Measurements from ENCODE around the gene ACOX1.
"Not testable (repeated sequence)": the region's sequence is repeated elsewhere in the genome, so short reads cannot be mapped to it uniquely, and the experiment has no call there.

Gene ACOX1

DNA sequence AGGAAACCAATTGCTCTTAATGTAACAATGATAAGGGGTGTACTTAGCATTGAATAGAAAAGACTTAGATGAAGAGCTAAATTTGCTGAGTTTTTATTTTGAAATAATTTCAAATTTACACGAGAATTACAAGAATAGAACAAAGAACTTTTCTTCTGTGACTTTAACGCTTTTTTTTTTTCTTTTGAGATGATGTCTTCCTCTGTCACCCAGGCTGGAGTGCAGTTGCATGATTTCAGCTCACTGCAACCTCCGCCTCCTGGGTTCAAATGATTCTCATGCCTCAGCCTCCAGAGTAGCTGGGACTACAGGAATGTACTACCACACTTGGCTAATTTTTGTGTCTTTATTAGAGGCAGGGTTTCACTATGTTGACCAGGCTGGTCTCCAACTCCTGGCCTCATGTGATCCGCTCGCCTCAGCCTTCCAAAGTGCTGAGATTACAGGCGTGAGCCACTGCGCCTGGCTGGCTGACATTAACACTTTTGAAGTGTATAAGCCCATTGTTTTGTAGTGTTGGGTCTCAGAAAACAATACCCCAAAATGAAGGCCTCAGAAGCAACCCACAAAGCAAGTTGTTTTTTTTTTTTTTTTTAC, 2.2 kb upstream of the ACOX1 start:
- no peak overlapping the region for H3K4me3 ChIP-seq (ENCODE audit: low read length)
- DNase-seq (ENCODE audit: low read depth) = peak; percentile 52
- TF ChIP-seq, protein P1, sequence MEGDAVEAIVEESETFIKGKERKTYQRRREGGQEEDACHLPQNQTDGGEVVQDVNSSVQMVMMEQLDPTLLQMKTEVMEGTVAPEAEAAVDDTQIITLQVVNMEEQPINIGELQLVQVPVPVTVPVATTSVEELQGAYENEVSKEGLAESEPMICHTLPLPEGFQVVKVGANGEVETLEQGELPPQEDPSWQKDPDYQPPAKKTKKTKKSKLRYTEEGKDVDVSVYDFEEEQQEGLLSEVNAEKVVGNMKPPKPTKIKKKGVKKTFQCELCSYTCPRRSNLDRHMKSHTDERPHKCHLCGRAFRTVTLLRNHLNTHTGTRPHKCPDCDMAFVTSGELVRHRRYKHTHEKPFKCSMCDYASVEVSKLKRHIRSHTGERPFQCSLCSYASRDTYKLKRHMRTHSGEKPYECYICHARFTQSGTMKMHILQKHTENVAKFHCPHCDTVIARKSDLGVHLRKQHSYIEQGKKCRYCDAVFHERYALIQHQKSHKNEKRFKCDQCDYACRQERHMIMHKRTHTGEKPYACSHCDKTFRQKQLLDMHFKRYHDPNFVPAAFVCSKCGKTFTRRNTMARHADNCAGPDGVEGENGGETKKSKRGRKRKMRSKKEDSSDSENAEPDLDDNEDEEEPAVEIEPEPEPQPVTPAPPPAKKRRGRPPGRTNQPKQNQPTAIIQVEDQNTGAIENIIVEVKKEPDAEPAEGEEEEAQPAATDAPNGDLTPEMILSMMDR (conservative IDR thresholded peaks at IDR 0.05; ENCODE audit: low read length) = no peak

DNA sequence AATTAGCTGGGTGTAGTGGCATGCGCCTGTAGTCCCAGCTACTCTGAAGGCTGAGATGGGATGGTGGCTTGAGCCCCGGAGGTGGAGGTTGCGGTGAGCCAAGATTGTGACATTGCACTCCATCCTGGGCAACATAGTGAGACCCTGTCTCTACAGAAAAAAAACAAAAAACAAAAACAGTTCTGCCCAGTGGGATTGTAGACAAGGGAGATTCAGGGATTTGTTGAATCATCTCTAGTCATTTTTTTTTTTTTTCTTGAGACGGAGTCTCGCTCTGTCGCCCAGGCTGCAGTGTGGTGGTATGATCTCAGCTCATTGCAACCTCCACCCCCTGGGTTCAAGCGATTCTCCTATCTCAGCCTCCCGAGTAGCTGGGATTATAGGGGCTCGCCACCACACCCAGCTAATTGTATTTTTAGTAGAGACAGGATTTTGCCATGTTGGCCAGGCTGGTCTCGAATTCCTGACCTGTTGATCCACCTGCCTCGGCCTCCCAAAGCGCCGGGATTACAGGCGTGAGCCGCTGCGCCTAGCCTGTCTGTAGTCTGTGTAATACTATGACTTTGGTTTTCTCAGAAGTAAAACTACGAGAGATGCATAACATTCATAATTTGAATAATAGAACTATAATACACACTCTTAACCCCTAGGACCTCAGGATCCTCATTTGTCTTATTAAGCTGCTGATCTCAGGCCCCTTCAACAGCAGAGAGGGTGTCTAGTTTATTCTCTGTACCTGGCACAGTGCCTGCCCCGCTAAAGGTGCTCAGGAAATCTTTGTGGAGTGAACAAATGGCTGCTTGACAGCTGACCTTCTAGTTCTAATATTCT, 1.4 kb upstream of the ACOX1 start:
- TF ChIP-seq, protein P1 (conservative IDR thresholded peaks at IDR 0.05; ENCODE audit: low read length) = no peak
- H3K4me3 ChIP-seq (ENCODE audit: low read length) = peak overlapping the region; percentile 92
- peak; percentile 24 for DNase-seq (ENCODE audit: low read depth)

DNA sequence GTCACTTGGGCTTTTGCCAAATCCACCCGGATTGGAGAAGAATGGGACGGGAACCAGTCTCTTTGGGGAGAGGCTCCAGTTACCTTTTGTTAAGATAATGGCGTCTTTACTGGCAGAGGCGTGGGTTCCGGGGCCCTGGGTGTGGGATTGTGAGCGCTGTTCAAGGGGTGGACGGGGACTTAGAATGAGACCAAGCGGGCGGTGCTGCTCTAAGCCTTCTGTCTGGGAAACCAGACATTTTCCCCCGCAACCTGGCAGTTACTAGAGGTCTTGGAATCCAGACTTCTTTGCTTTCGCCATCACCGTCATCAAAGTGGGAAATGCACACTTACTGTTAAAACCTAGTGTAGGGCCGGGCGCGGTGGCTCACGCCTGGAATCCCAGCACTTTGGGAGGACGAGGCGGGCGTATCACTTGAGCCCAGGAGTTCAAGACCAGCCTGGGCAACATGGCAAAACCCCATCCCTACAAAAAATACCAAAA, 780 bp upstream of the ACOX1 start:
- peak; percentile 83 for DNase-seq (ENCODE audit: low read depth)
- TF ChIP-seq, protein P1 (conservative IDR thresholded peaks at IDR 0.05; ENCODE audit: low read length) = no peak
- peak overlapping the region; percentile 92 for H3K4me3 ChIP-seq (ENCODE audit: low read length)

DNA sequence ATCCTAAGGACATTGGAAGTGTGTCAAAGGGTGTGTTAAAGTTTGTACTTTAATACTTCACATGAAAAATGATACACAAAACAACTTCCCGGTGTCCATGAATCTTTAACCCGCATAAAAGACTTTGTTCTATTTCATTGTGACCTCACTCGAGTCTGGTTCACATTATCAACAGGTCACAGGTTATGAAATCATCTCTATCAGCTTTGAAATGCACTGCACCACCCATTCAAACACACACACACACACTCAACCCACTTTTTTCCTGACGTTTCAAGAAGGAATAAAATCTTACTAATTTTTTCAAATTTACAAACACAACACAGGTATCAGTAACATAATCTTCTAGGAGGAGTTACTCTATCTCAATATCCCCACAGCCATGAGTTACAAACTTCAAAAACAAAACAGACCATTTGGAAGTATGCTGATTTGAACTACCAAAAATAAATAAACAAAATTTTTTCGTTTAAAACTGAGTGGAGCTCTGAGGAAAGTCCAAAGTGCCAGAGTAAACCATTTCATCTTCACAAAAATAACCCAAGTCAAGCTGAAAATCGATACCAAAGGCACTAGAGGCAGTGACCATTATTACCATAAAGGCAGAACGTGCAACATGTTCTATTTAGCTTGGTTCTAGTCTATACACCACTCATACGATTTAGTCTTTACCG, 2.7 kb downstream of the ACOX1 start:
- H3K4me3 ChIP-seq (ENCODE audit: low read length) = peak overlapping the region; percentile 18
- TF ChIP-seq, protein P1 (conservative IDR thresholded peaks at IDR 0.05; ENCODE audit: low read length) = no peak
- peak; percentile 40 for DNase-seq (ENCODE audit: low read depth)

DNA sequence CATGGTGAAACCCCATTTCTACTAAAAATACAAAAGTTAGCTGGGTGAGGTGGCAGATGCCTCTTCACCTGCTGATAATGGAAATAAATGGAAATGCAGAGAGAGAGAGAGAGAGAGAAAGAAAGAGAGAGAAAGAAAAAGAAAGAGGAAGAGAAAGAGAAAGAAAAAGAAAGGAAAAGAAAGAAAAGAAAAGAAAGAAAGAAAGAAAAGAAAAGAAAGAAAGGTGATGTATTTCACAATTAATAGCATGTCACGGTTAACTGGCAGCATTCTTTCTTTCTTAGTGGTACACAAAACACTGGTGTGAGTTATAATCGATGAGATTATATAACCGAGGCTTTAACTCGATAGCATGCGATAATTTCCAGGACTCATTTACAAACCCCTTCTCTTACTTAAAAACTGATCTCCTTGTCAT, 3.2 kb downstream of the ACOX1 start:
- H3K4me3 ChIP-seq (ENCODE audit: low read length) = peak overlapping the region; percentile 18
- DNase-seq (ENCODE audit: low read depth) = no peak
- TF ChIP-seq, protein P1 (conservative IDR thresholded peaks at IDR 0.05; ENCODE audit: low read length) = no peak

DNA sequence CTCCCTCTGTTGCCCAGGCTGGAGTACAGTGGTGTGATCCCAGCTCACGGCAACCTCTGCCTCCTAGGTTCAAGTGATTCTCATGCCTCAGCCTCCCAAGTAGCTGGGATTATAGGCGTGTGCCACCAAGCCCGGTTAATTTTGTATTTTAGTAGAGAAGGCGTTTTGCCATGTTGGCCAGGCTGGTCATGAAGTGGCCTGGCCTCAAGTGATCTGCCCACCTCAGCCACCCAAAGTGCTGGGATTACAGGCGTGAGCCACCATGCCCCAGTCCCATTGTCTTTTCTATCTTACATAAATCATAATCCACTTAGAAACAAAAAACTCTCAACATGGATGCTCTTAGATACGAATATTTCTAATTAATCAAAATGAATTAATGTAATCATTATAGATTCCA, 3.8 kb downstream of the ACOX1 start:
- DNase-seq (ENCODE audit: low read depth); H3K4me3 ChIP-seq (ENCODE audit: low read length): not testable (repeated sequence)

DNA sequence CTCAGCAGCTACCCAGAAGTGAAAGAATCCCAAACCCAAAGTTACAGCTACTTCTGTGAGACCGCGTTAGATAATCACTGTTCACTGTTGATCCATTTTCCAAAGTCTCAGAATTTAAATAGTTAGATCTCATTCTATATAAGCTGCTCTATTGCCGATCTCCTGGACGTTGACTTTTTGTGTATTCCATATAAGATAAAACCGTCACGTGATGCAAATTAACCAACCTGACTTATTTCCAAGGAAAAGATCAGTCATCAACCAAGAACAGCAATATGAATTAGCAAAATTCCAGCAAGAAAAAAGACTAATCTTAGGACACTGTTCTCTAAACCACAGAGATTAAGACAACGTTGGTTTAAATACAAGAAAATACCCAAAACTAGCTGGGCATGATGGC, 8.3 kb downstream of the ACOX1 start:
- H3K4me3 ChIP-seq (ENCODE audit: low read length) = no peak overlapping the region
- TF ChIP-seq, protein P1 (conservative IDR thresholded peaks at IDR 0.05; ENCODE audit: low read length) = no peak
- DNase-seq (ENCODE audit: low read depth) = no peak

Data from AG10803 (cell line).